HG02798 (cell line): ENCODE results near the gene SPATA20.
A peak's percentile ranks its signal among the peaks of the same experiment; 100 is the strongest.

ENCODE experiments used
- ATAC-seq: cut with Tn5 transposase; IDR thresholded peaks from one replicate; pipeline ENCODE4 v1.9.1; 2021; ENCODE audit warnings: mild to moderate bottlenecking; ENCODE audit not compliant: unreplicated experiment, poor library complexity

The SPATA20 gene

GRCh38 chr17:50557630-50558029 is 10.7 kb downstream of the SPATA20 start:
- ATAC-seq, result no peak

DNA sequence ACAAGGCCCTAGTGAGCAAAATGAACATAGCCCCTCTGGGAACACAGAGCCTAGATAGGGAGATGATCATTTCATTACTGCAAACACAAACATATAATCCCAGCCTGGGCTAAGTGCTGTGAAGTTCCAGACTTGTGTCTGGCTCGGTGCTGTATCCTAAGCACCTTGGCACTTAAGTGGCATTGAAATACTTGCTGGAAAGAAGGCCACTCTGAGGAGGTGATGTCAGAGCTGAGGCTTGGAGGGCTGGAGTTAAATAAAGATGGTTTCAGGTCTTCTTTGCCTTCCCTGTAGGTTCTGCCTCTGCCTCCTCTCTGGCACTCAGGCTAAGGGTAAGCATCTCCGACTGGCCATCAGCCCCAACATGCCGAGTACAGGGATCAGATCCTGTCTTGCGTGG is 11.1 kb downstream of the SPATA20 start:
- no peak for ATAC-seq

DNA sequence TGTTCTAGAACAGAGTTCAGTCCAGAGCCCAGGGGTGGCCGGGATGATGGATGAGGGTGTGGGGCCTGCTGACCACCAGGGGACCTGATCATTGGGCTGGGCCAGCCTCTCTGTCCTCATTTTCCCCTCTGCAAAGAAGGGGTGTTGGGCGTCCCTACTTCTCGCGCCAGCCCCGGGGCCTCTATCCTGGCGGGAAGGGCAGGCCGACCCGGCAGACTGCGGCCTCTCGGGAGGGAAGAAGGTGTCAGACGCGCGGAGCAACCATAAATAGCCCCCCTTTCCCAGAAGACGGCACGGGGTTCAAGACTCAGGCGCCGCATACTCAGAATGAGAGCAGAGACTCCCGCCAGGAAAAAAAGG is 11.6 kb downstream of the SPATA20 start:
- ATAC-seq, result no peak

DNA sequence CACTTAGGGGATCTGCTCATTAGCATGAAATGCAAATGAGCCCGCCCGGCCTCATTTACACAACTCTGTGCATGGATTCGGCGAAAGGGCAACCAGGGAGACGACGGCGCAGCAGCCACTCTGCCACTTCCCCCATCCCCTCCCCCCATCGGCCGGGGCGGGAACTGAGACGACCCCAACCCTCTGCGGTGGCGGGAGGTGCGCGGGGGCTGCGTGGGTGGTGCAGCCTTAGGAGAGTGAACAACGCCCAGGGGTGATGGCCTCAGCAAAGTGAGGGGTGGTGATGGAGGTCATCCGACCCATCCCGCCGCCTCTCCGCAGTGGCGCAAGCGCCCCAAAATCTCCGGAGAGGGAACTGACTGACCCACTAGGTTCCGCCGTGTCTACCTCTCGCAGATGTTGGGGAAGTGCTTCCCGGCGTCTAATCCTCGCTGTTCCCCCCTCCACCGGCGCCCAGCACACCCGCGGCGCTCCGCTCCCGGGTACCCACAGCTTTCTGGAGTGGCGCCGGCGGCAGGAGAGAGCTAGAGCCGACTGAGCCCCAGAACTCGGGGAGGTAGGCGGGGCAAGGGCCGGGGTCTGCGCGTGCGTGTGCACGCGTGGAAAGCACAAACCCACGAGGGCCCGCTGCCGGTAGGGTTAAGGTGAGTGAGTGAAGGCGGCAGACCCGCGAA is 12.1 kb downstream of the SPATA20 start:
- ATAC-seq, result no peak

DNA sequence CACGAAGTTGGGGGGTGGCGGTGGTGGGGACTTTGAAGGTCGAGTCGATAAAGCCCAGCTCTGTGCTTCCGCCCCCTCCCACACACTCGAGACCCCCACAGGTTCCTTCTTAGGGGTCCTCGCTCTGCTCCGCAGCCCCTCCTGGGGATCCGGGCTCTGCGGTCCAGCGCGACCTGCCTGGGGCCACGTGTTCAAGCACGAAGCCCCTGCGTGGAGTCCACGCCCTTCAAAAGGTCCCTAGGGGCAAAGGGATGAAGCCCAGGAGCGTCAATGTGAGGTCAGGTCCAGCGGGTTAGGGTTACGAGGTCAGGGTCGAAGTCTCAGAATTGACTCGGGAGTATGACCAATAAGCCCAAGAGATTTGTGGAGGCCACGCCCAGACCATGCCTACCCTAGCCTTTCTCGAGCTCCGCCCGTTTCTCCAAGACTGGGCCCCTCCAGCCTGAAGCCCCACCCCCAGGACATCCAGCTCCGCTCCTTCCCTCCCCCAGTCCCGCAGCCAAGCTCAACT is 12.8 kb downstream of the SPATA20 start:
- peak; percentile 7 for ATAC-seq

DNA sequence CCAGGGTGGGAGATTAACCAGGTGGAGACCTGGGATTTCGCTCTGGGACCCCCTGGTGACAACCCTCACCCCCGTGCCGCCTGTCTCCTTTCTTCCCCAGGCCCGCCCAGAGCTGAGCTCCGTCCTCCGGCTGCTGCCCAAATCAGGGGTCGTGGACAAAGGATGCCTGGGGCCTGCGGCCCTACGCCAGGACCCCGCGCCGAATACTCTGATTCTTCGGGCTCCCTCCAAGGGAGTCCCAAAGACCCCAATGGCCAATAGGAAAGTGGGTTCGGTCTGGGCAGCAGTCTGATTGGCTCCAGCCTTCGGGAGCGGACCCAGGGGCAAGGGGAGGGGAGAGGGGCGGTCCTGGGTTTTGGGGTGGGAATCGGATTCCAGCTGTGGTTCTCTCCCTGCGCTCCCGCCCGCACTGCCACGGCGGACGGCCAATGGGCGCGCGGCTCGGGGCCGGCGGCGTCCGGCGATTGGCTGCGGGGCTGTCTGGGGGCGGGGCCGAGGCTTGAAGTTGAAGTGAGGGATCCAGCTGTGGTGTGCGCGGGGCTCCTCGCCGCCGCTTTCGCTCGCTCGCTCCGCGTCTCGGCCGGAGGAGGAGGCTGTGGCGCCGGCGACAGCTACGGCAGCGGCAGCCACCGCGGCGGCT is 13.3 kb downstream of the SPATA20 start, which contains the start of gene CACNA1G:
CACNA1G (plus strand) TSS at position 531 of the 640 bp plus-strand sequence. CDS start 745 bp downstream, outside the sequence.
- ATAC-seq, result peak; percentile 92

GRCh38 chr17:50560931-50561745 is 14.2 kb downstream of the SPATA20 start:
- no peak for ATAC-seq

DNA sequence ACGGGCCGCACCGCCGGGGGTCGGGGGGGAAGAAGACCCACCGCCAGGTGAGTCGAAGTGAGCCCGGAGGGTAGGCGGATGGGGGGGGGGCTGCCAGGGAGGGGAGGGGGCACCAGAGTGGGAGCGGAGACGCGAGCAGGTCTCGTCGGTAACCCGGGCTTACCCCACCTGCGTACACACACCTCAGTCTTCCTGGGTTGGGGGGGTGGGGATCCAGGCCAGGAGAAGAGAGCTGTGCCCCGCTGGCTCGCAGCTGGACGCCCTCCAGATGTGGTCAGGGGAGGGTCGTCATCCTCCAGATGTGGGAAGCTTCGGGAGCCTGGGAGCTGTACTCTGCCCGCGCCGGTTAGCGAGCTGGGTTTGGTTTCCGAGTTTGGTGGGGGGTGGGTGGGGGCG is 14.8 kb downstream of the SPATA20 start:
- ATAC-seq, result no peak

GRCh38 chr17:50562242-50563091 is 15.5 kb downstream of the SPATA20 start:
- ATAC-seq, result no peak

- ATAC-seq, result no peak
Observed at GRCh38 chr17:50563092-50563511, 16.1 kb downstream of the SPATA20 start.

GRCh38 chr17:50564916-50565315 is 17.9 kb downstream of the SPATA20 start:
- ATAC-seq, result no peak

DNA sequence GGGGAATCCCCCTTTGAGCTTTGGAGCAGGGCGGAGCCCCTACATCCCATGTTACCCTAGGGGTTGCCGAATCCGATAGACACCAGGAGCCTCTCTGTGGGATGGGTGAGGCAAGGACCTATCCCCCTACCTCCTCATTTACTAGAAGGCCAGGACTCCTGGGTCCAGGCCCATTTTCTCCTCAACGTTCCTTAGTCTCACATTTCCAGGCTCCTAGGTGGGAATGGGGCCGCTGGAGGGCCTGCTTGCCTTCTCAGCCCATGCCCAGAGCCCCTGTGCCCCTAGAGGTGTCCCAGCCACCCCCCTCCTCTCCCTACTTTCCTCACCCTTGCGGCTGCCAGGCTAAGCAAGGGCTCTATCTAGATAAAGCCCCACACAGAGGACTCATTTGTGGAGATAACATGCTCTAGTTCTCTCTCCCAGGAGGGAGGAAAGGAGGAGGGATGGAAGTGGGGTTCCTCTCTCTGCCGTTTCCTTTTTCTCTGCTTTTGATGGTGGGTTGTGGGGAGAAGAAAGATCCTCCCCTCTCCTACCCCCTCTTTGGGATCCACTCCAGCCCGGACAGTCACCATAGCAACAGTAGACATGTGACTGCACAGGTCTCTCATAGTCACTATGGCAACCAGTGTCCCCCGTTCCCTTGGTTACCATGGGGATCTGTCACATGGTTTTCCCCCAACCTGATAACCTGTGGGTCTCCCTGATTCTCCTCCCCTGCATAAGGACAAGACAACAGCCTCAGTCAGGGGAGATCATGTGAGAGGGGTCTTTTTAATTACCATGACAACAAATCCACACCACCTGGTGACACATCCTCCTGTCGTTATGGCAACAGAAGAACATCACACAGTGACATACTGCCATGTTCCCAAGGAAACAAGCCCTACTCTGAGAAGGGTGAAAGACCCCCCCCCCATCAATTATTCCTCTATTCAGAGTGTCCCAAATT is 18.7 kb downstream of the SPATA20 start:
- no peak for ATAC-seq

DNA sequence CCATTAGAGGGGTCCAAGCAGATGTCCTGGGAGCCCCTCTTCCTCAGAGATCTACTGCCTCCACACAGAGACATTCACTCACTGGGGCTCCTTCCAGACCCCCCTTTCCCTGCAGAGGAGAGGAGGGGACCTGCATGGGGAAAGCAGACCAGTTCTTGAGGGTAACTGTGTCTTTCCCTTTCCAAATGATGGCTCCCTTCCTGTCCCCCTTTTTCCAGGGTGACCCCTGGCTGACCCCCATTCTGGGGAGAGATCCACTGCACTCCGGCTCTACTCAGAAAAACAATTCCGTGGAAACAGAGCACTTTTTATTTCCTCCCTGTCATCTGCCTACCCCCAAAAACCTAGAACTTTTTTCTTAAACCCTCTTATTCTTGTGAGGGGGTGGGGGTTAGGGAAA is 19.9 kb downstream of the SPATA20 start:
- ATAC-seq, result no peak

DNA sequence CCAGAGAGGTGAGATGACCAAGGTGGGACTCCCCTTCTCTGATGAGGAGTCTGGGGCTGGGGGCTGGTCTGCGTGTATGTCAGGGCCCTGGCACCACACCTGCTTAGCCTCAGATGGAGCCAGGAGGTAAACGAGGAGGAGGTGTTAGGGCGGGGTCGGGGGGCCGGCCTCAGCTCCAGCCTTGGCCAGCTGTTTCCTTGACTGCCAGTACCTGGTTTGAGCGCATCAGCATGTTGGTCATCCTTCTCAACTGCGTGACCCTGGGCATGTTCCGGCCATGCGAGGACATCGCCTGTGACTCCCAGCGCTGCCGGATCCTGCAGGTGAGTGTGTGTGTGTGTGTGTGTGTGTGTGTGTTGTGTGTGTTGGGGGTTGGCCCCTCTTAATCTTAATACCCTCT is 21.7 kb downstream of the SPATA20 start:
- ATAC-seq, result no peak

DNA sequence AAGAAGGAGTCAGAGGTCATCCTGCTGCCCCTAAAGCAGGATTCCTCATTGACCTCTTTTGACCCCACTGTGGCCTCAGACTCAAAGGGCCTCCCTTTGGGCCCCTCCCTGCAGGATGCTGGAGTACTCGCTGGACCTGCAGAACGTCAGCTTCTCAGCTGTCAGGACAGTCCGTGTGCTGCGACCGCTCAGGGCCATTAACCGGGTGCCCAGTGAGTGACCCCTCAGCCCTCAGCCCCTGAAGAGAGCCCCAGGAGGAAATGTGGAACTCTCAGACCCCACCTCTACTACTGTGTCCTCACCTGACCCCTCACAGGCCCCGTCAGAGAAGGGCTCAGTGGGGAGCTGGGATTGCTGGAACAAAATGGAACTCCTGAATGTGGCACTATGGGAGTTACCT is 22.6 kb downstream of the SPATA20 start:
- no peak for ATAC-seq

GRCh38 chr17:50570032-50570431 is 23.1 kb downstream of the SPATA20 start:
- ATAC-seq, result no peak

DNA sequence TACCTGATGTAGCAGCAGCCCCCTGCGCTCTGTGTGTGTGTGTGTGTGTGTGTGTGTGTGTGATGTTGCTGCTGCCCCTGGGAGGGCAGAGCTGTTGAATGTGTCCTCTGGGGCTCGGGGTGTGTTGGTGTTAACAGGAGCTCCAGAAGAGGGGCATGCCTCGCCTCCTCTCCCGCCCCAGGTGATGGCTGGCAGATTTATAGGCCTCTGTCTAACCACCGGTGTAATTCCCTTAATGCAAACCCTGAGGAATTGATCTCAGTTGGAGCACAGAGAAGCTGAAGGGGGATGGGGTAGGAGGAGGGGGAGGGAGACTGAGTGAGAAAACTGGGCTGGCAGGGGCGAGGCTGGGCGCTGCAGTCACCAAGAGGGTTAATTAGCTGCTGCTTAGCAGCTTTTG is 23.6 kb downstream of the SPATA20 start:
- ATAC-seq, result no peak

- no peak for ATAC-seq
Observed at GRCh38 chr17:50571681-50572080, 24.7 kb downstream of the SPATA20 start.

GRCh38 chr17:50572541-50572940 is 25.6 kb downstream of the SPATA20 start:
- ATAC-seq, result no peak
